Type B pancreatic cell (in vitro differentiated cells): Measurements from ENCODE around the gene TMEM272. TPM values are rescaled to one million over a fixed set of nuclear protein-coding genes. Genes with fewer than 3 reads are reported as not detected.

Experiments
- DNase-seq: peaks from one replicate; pipeline ENCODE4 v3.0.0; 2021; ENCODE audit warnings: mixed read lengths; ENCODE audit not compliant: unreplicated experiment; ENCODE audit errors: extremely low spot score
- H3K27ac Mint-ChIP-seq: 2 replicates; pipeline ENCODE4 v1.8.0; 2021; ENCODE audit warnings: mild to moderate bottlenecking, mixed read lengths
- H3K27me3 Mint-ChIP-seq: 2 replicates; pipeline ENCODE4 v1.8.0; 2021; ENCODE audit warnings: mixed read lengths
- H3K36me3 Mint-ChIP-seq: 2 replicates; pipeline ENCODE4 v1.8.0; 2021; ENCODE audit warnings: mixed read lengths
- H3K4me1 Mint-ChIP-seq: one replicate; pipeline ENCODE4 v1.8.0; 2021; ENCODE audit warnings: mixed read lengths; ENCODE audit not compliant: unreplicated experiment
- H3K4me3 Mint-ChIP-seq: 2 replicates; pipeline ENCODE4 v1.8.0; 2021; ENCODE audit warnings: mild to moderate bottlenecking, mixed read lengths
- H3K9me3 Mint-ChIP-seq: 2 replicates; pipeline ENCODE4 v1.8.0; 2021; ENCODE audit warnings: mixed read lengths
- CTCF ChIP-seq: fragments of 200-600 bp; sonication (generic); conservative IDR thresholded peaks from 2 replicates; pipeline ENCODE4 v1.5.0; 2021; ENCODE audit warnings: antibody characterized with exemption, mild to moderate bottlenecking
- total RNA-seq: library from RNA; stranded (reverse); gene quantifications from 2 replicates; pipeline ENCODE4 v1.2.1, GENCODE V29; 2021; ENCODE audit warnings: low replicate concordance

The TMEM272 gene
- total RNA-seq, 1 donor from 2014 or later = 0.63 TPM

GRCh38 chr13:51856027-51856736, 11.2 kb upstream of the TMEM272 start:
- TF ChIP-seq CTCF = no peak
- no peaks in the 10 kb centered on the region for H3K4me1 Mint-ChIP-seq
- no peaks in the 10 kb centered on the region for H3K9me3 Mint-ChIP-seq
- no peak overlapping the region for H3K4me3 Mint-ChIP-seq
- H3K27ac Mint-ChIP-seq = peak overlapping the region; percentile 21
- DNase-seq = no peak
- H3K36me3 Mint-ChIP-seq = no peaks in the 10 kb centered on the region
- H3K27me3 Mint-ChIP-seq = peaks cover 4% of the 10 kb centered on the region

DNA sequence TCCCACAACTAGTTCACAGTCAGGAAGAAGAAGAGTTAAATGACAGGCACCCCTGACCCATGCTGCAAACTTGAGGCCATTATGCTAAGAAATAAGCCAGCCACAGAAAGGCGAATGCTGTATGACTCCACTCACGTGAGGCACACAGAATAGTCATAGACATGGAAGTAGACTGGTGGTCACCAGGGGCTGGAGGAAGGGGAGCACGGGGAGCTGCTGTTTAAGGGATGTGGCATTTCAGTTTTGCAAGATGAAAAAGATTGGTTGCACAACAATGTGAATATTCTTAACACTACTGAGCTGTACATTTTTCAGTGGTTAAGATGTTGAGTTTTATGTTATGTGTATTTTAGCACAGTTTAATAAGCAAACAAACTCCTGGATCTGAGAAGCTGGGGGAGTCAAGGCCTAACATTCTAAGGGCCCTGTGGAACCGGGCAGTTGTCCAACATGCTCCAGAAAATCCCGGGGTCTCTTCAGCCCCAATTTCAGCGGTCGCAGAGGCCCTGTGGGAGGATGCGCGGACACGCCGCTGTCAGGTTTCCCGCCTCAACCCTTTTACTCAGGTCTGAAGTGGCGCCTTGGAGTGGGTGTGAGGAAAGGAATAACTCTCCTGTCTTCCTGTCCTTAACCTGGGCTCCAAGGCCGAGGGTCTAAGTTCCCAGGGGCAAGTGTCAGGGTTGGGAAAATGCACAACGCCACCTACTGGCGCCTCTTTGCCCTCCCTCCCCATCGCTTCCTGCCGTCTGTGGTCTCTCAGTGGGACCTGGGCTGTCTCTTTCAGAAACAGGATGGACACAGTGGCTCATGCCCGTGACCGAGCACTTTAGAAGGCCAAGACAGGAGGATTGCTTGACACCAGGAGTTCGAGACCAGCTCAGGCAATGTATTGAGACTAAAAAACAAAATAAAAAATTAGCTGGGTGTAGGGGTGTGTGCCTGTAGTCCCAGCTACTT, 4.4 kb upstream of the TMEM272 start:
- no peak overlapping the region for H3K4me3 Mint-ChIP-seq
- peak; percentile 69 for TF ChIP-seq CTCF
- no peak for DNase-seq
- no peaks in the 10 kb centered on the region for H3K9me3 Mint-ChIP-seq
- H3K27ac Mint-ChIP-seq = no peak overlapping the region
- peaks cover 5% of the 10 kb centered on the region for H3K4me1 Mint-ChIP-seq
- no peaks in the 10 kb centered on the region for H3K36me3 Mint-ChIP-seq
- H3K27me3 Mint-ChIP-seq = peaks cover 8% of the 10 kb centered on the region

DNA sequence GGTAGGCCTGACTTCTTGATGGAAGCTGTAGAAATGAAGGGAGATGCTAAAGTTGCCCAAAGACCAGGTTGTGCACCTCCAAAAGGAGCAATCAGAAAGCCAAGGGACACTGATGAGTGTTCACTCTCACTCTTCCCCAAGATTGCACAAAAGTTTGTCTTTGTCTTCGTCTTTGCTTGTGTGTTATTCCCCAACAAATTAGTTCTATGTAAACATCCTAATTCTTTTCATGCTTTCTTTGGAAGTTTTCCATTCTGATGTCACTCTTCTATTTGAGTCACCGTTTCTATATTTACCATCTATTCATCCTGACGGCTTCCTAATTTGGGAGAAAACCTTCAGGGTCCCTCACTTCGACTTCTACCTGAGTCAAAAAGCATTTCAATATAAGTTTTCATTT, 3.7 kb upstream of the TMEM272 start:
- Mint-ChIP-seq H3K9me3 (no peaks in the 10 kb centered on the region), H3K27ac (no peak overlapping the region)

GRCh38 chr13:51846756-51847155, 1.8 kb upstream of the TMEM272 start:
- TF ChIP-seq CTCF = no peak
- Mint-ChIP-seq H3K4me3 (no peak overlapping the region), H3K4me1 (peaks cover 5% of the 10 kb centered on the region), H3K36me3 (no peaks in the 10 kb centered on the region), H3K27ac (no peak overlapping the region), H3K9me3 (no peaks in the 10 kb centered on the region), H3K27me3 (peaks cover 8% of the 10 kb centered on the region)
- no peak for DNase-seq

More for the DNA sequence above, 3.7 kb upstream of the TMEM272 start:
- Mint-ChIP-seq H3K4me3 (no peak overlapping the region), H3K36me3 (no peaks in the 10 kb centered on the region), H3K4me1 (peaks cover 5% of the 10 kb centered on the region), H3K27me3 (peaks cover 8% of the 10 kb centered on the region)
- TF ChIP-seq CTCF = no peak
- DNase-seq = no peak

GRCh38 chr13:51845574-51846318, 769 bp upstream of the TMEM272 start:
- Mint-ChIP-seq H3K4me3 (peak overlapping the region; percentile 64), H3K27ac (no peak overlapping the region), H3K27me3 (peaks cover 8% of the 10 kb centered on the region)

More at GRCh38 chr13:51845574-51846318, 769 bp upstream of the TMEM272 start:
- no peak for TF ChIP-seq CTCF
- DNase-seq = no peak
- H3K4me1 Mint-ChIP-seq = peaks cover 5% of the 10 kb centered on the region
- no peaks in the 10 kb centered on the region for H3K36me3 Mint-ChIP-seq
- no peaks in the 10 kb centered on the region for H3K9me3 Mint-ChIP-seq
